ENCODE measurements around the gene SNX18. TPM values are rescaled to one million over a fixed set of nuclear protein-coding genes. Genes with fewer than 3 reads are reported as not detected.

Gene SNX18
- total RNA-seq, 1 experiment from 2014 or later = 14.3 TPM

DNA sequence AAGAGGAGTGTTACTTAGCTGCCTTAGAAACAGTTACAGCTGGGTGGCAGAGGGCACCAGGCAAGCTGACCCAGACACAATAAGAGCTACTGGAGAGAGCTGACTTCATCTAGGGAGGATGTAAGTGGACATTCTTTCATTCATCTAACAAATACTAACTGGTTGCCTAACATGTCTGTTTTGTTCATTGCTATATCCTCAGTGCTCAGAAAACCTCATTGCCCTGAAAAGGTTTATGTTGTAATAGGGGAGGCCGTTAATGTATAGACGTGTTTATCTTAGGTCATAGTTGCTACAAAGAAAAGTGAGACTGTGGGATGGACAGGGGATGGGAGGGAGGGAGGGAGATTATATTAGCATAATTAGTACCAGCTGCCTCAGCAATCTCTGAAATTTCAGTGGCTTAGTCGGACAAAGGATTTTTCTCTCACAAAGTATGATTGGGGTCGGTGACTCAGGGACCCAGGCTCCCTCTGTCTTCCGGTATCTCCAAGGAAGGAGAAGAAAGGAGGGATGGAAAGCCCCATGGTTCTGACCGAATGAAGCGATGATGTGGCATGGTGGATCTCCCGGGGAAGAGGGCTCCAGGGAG, 2.6 kb upstream of the SNX18 start:
- ATAC-seq (no peak), DNase-seq (no peak)
- H3K4me2 ChIP-seq (ENCODE audit: low read length) = no peak overlapping the region
- TF ChIP-seq EZH2phosphoT487 (IDR thresholded peaks at IDR 0.05; ENCODE audit: borderline replicate concordance, low read length) = no peak
- TF ChIP-seq, protein P1, sequence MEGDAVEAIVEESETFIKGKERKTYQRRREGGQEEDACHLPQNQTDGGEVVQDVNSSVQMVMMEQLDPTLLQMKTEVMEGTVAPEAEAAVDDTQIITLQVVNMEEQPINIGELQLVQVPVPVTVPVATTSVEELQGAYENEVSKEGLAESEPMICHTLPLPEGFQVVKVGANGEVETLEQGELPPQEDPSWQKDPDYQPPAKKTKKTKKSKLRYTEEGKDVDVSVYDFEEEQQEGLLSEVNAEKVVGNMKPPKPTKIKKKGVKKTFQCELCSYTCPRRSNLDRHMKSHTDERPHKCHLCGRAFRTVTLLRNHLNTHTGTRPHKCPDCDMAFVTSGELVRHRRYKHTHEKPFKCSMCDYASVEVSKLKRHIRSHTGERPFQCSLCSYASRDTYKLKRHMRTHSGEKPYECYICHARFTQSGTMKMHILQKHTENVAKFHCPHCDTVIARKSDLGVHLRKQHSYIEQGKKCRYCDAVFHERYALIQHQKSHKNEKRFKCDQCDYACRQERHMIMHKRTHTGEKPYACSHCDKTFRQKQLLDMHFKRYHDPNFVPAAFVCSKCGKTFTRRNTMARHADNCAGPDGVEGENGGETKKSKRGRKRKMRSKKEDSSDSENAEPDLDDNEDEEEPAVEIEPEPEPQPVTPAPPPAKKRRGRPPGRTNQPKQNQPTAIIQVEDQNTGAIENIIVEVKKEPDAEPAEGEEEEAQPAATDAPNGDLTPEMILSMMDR (conservative IDR thresholded peaks at IDR 0.05; ENCODE audit: low read depth, low read length) = no peak
- TF ChIP-seq EZH2 (IDR thresholded peaks at IDR 0.05; ENCODE audit: low read length, unreplicated experiment) = no peak
- no peak overlapping the region for H3K9ac ChIP-seq (ENCODE audit: low read length)
- H3K9me2 ChIP-seq (replicated peaks; ENCODE audit: low read length) = no peaks in the 10 kb centered on the region
- 0 out of 2 replicates have a peak, but pooled peaks cover 8% of the 10 kb centered on the region for H4K20me1 ChIP-seq (ENCODE audit: low read length)
- H3K4me1 ChIP-seq (ENCODE audit: insufficient read depth, low read length) = peaks cover 5% of the 10 kb centered on the region; the same call in 1 of the 2 replicates
- POLR2A ChIA-PET (ENCODE audit: unreplicated experiment) = no interaction called here
- CTCF ChIA-PET = no interaction called here
- intact Hi-C loops (cut with micrococcal nuclease) = loop anchor here (5.0 kb wide), 1 partner anchor 107 kb away; no protein-coding TSS in a partner anchor
- H3K4me3 ChIP-seq (ENCODE audit: low read length) = no peak overlapping the region
- H3F3A ChIP-seq (ENCODE audit: low read length, unreplicated experiment) = no peaks in the 10 kb centered on the region
- no peak overlapping the region for H3K27ac ChIP-seq (ENCODE audit: low read length)
- H3K9me3 ChIP-seq (ENCODE audit: low read length) = no peaks in the 10 kb centered on the region
- H2AFZ ChIP-seq (ENCODE audit: low read length) = no peak overlapping the region
- H3K36me3 ChIP-seq (ENCODE audit: low read depth, low read length) = no peaks in the 10 kb centered on the region
- BruUV-seq (replicated peaks) = no TSS peak
- H3K79me2 ChIP-seq (ENCODE audit: low read length) = peaks cover 18% of the 10 kb centered on the region
- no peaks in the 10 kb centered on the region for H3K27me3 ChIP-seq (ENCODE audit: low read length)

DNA sequence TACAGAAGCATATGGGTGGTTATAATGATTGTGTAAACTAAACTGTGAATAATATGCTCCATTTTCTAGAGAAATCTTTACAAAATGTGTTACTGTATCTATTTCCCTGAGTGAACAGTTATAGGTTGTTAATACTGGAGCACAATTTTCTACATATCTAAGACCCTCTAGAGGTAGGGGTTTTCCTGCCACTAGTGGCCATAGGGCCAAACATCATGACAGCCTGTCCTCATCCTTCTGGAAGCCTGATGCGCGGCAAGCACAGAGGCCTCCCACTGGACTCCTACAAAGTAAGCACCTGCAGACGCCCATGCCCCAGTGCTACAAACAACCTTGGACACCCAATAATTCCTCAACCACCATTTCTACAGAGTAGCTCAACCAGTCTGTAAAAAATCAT, 1.9 kb upstream of the SNX18 start:
- H2AFZ ChIP-seq (ENCODE audit: low read length) = no peak overlapping the region
- intact Hi-C loops (cut with micrococcal nuclease) = loop anchor here (5.0 kb wide), 1 partner anchor 107 kb away; no protein-coding TSS in a partner anchor
- no peak for DNase-seq

More for the DNA sequence above, 1.9 kb upstream of the SNX18 start:
- Histone ChIP-seq H3K27ac (ENCODE audit: low read length) (no peak overlapping the region), H4K20me1 (ENCODE audit: low read length) (0 out of 2 replicates have a peak, but pooled peaks cover 8% of the 10 kb centered on the region), H3K27me3 (ENCODE audit: low read length) (no peaks in the 10 kb centered on the region), H3K79me2 (ENCODE audit: low read length) (peaks cover 25% of the 10 kb centered on the region), H3K4me2 (ENCODE audit: low read length) (no peak overlapping the region), H3K4me3 (ENCODE audit: low read length) (no peak overlapping the region), H3K36me3 (ENCODE audit: low read depth, low read length) (no peaks in the 10 kb centered on the region), H3K9ac (ENCODE audit: low read length) (no peak overlapping the region), H3K9me3 (ENCODE audit: low read length) (no peaks in the 10 kb centered on the region), H3K4me1 (ENCODE audit: insufficient read depth, low read length) (peaks cover 6% of the 10 kb centered on the region), H3K9me2 (replicated peaks; ENCODE audit: low read length) (no peaks in the 10 kb centered on the region), H3F3A (ENCODE audit: low read length, unreplicated experiment) (no peaks in the 10 kb centered on the region)
- no TSS peak for BruUV-seq (replicated peaks)
- no peak for TF ChIP-seq EZH2phosphoT487 (IDR thresholded peaks at IDR 0.05; ENCODE audit: borderline replicate concordance, low read length)
- TF ChIP-seq, protein P1 (conservative IDR thresholded peaks at IDR 0.05; ENCODE audit: low read depth, low read length) = no peak
- no peak for TF ChIP-seq EZH2 (IDR thresholded peaks at IDR 0.05; ENCODE audit: low read length, unreplicated experiment)
- no peak for ATAC-seq
- ChIA-PET CTCF (interaction anchor here (2.7 kb wide), 1 partner anchor 351 kb away, joined by 28 read pairs; no protein-coding TSS in a partner anchor), POLR2A (ENCODE audit: unreplicated experiment) (no interaction called here)
